ENCODE measurements around the gene PSKH1. TPM values are rescaled to one million over a fixed set of nuclear protein-coding genes. Genes with fewer than 3 reads are reported as not detected.

Gene PSKH1
- total and polyA plus RNA-seq, 10 of the 15 experiments (the other 5 are each of a cell fraction or from before 2014, with no cell fraction given) = 0.63 to 20.4 (median 7.8) TPM

GRCh38 chr16:67915831-67916723 lies 23.0 kb downstream of the PSKH1 start (continued):
- TF ChIP-seq CTCF (IDR thresholded peaks at IDR 0.05 in 2 of 3, conservative IDR thresholded peaks at IDR 0.05 in 1 of 3; ENCODE audit: control insufficient read depth in 2 of 3, extremely low read depth in 1 of 3, insufficient read depth in 1 of 3, low read depth in 3 of 3, low read length in 3 of 3) = no peak

GRCh38 chr16:67917140-67917851 lies 24.2 kb downstream of the PSKH1 start:
- no peak for TF ChIP-seq HDGF (IDR thresholded peaks at IDR 0.05)
- no peak for TF ChIP-seq MTA2 (IDR thresholded peaks at IDR 0.05; ENCODE audit: low read depth)
- TF ChIP-seq RAD51 (IDR thresholded peaks at IDR 0.05) = no peak
- TF ChIP-seq GABPA (IDR thresholded peaks at IDR 0.05; ENCODE audit: low read depth) = no peak
- TF ChIP-seq USF2 (IDR thresholded peaks at IDR 0.05; ENCODE audit: borderline replicate concordance, low read depth, low read length) = no peak
- TF ChIP-seq SKIL (IDR thresholded peaks at IDR 0.05; ENCODE audit: low read depth, poor library complexity, severe bottlenecking) = no peak
- TF ChIP-seq SIN3A (IDR thresholded peaks at IDR 0.05; ENCODE audit: low read depth, low read length) = no peak
- intact Hi-C loops (cut with micrococcal nuclease; ENCODE audit: unreplicated experiment) = no loop called here
- Histone ChIP-seq H2AFZ (ENCODE audit: control insufficient read depth, low read depth, low read length) (no peak overlapping the region), H3K27me3 (replicated peaks in 1 of 2; ENCODE audit: control insufficient read depth in 2 of 2, insufficient read depth in 2 of 2, low read length in 1 of 2) (no peaks in the 10 kb centered on the region), H3K4me1 (ENCODE audit: control insufficient read depth, insufficient read depth, low read length) (no peaks in the 10 kb centered on the region), H3K9me3 (replicated peaks; ENCODE audit: control insufficient read depth, insufficient read depth, low read length) (no peaks in the 10 kb centered on the region), H3K9ac (ENCODE audit: control insufficient read depth, insufficient read depth, low read length) (no peak overlapping the region), H3K4me2 (ENCODE audit: control insufficient read depth, insufficient read depth) (no peak overlapping the region), H3K36me3 (ENCODE audit: control insufficient read depth in 2 of 2, insufficient read depth in 2 of 2, low read length in 1 of 2) (peaks cover 0 to 3% of the 10 kb centered on the region in 2 experiments; a peak in 1 of 4 replicates), H3K27ac (ENCODE audit: control insufficient read depth, insufficient read depth) (no peak overlapping the region), H3K4me3 (no peak overlapping the region), H3K79me2 (ENCODE audit: control insufficient read depth, insufficient read depth, low read length) (no peaks in the 10 kb centered on the region), H4K20me1 (ENCODE audit: control insufficient read depth, insufficient read depth) (no peaks in the 10 kb centered on the region)
- POLR2A ChIA-PET = no interaction called here
- in situ Hi-C loops (cut with MboI) = no loop called here
- no TSS peak for BruUV-seq (replicated peaks)
- RAD21 ChIA-PET (ENCODE audit: unreplicated experiment) = no interaction called here
- FAIRE-seq (no peak), ATAC-seq (no peak), DNase-seq (ENCODE audit: low read depth, low spot score) (no peak)
- SMC1A ChIA-PET (ENCODE audit: uncharacterized antibody, unreplicated experiment) = no interaction called here
- 87% methylated on average over 6 of the region's 6 CpGs for WGBS (ENCODE audit: insufficient coverage, insufficient replicate concordance, low lambda C conversion rate, missing lambda C conversion rate)
- CTCF ChIA-PET = interaction anchor here (0.5 kb wide), 1 partner anchor 125 kb away, joined by 4 read pairs; no protein-coding TSS in a partner anchor
